Esophagus squamous epithelium (tissue), 4 donors: ENCODE results near the gene CCDC18.

Experiments used
- CTCF ChIP-seq, 6 experiments: fragments of 450-650 bp in 4 of 6; fragments of 200-600 bp in 2 of 6; sonication (generic) in 2 of 6; IDR thresholded peaks; one replicate each; pipeline ENCODE4 v1.5.1; 2016 to 2019; ENCODE audit warnings: antibody characterized with exemption in 6 of 6, mild to moderate bottlenecking in 4 of 6, moderate library complexity in 4 of 6
- POLR2A ChIP-seq, 4 donors: fragments of 450-650 bp; IDR thresholded peaks; one replicate each; pipeline ENCODE4 v1.6.1; 2017; ENCODE audit warnings: antibody characterized with exemption in 4 of 4, mild to moderate bottlenecking in 4 of 4, moderate library complexity in 3 of 4

DNA sequence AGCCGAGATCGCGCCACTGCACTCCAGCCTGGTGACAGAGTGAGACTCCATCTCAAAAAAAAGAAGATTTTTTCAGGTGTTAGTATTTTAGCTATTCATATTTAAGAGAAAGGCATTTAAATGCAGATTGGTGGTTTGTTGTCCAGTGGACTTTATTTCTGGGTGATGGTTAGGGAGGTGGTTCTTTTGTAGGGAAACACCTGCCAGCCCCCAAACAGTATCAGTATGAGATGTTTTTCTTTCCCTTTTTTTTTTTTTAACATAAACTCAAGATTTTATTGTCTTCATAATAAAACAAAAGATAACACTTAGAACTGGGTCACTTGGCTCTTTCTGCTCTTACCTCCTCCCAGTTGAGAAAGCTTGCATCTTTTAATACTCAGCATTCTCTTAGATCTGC lies 9.9 kb downstream of the CCDC18 start:
- TF ChIP-seq CTCF (IDR thresholded peaks at IDR 0.05) (no peak), POLR2A (IDR thresholded peaks at IDR 0.05) (no peak)
